Measurements from ENCODE around the gene ZSCAN5B.
A peak's percentile ranks its signal among the peaks of the same experiment; 100 is the strongest.
"Not testable (repeated sequence)": the region's sequence is repeated elsewhere in the genome, so short reads cannot be mapped to it uniquely, and the experiment has no call there.

Gene ZSCAN5B

GRCh38 chr19:56175861-56176307 lies 21.7 kb downstream of the ZSCAN5B start, which contains the start of gene GALP:
Gene GALP, plus strand, starts transcription at chr19:56176008. Its CDS starts 1,101 bp downstream, at chr19:56177109.
- not testable (repeated sequence) for DNase-seq

GRCh38 chr19:56174550-56174949 lies 23.0 kb downstream of the ZSCAN5B start:
- no peak for DNase-seq

- no peak for DNase-seq
These were observed 23.5 kb downstream of the ZSCAN5B start for GRCh38 chr19:56174086-56174485.

GRCh38 chr19:56170261-56170660 lies 27.3 kb downstream of the ZSCAN5B start:
- DNase-seq: no peak

GRCh38 chr19:56167064-56167578 lies 30.5 kb downstream of the ZSCAN5B start:
- no peak for DNase-seq

- DNase-seq: no peak
These were observed 34.5 kb downstream of the ZSCAN5B start for GRCh38 chr19:56163097-56163496.

GRCh38 chr19:56162258-56162657 lies 35.3 kb downstream of the ZSCAN5B start:
- no peak for DNase-seq

GRCh38 chr19:56161534-56161933 lies 36.0 kb downstream of the ZSCAN5B start:
- DNase-seq: no peak

- DNase-seq: no peak
These were observed 37.8 kb downstream of the ZSCAN5B start for GRCh38 chr19:56159622-56160271.

- no peak for DNase-seq
These were observed 38.5 kb downstream of the ZSCAN5B start for GRCh38 chr19:56159009-56159559.

GRCh38 chr19:56158170-56158757 lies 39.3 kb downstream of the ZSCAN5B start:
- DNase-seq: no peak

- DNase-seq: no peak
These were observed 40.8 kb downstream of the ZSCAN5B start for GRCh38 chr19:56156768-56157167.

GRCh38 chr19:56155124-56155687 lies 42.4 kb downstream of the ZSCAN5B start:
- DNase-seq: no peak

GRCh38 chr19:56153507-56153906 lies 44.1 kb downstream of the ZSCAN5B start:
- DNase-seq: no peak

- no peak for DNase-seq
These were observed 44.9 kb downstream of the ZSCAN5B start for GRCh38 chr19:56152644-56153043.

GRCh38 chr19:56150358-56150757 lies 47.2 kb downstream of the ZSCAN5B start:
- DNase-seq: no peak

GRCh38 chr19:56149656-56150038 lies 47.9 kb downstream of the ZSCAN5B start:
- DNase-seq: no peak

- DNase-seq: not testable (repeated sequence)
These were observed 48.5 kb downstream of the ZSCAN5B start for GRCh38 chr19:56148955-56149655.

- DNase-seq: no peak
These were observed 49.5 kb downstream of the ZSCAN5B start for GRCh38 chr19:56148096-56148495.

GRCh38 chr19:56147307-56147706 lies 50.3 kb downstream of the ZSCAN5B start:
- peak; percentile 47 for DNase-seq

- no peak for DNase-seq
These were observed 50.7 kb downstream of the ZSCAN5B start for GRCh38 chr19:56146904-56147303.

GRCh38 chr19:56145698-56146097 lies 51.9 kb downstream of the ZSCAN5B start:
- no peak for DNase-seq

GRCh38 chr19:56144831-56145230 lies 52.8 kb downstream of the ZSCAN5B start:
- no peak for DNase-seq
